CD4-positive, CD25-positive, alpha-beta regulatory T cell (primary cell): Measurements from ENCODE around the gene CLEC4G. TPM values are rescaled to one million over a fixed set of nuclear protein-coding genes. Genes with fewer than 3 reads are reported as not detected.
A peak's percentile ranks its signal among the peaks of the same experiment; 100 is the strongest.

ENCODE experiments used
- ATAC-seq, 2 donors: fragments of 150-1000 bp; cut with Tn5 transposase; one replicate each; pipeline ENCODE4 v1.10.0; 2021; ENCODE audit warnings: low read depth in 2 of 2, moderate number of reproducible peaks in 2 of 2, moderate library complexity in 1 of 2
- DNase-seq, 3 donors: peaks; one replicate each; pipeline versions ENCODE4 v3.0.0 to v3.0.0-alpha.2; 2012 to 2022; ENCODE audit warnings: mixed read lengths in 1 of 3
- H3K27ac ChIP-seq: one replicate; pipeline ENCODE4 v1.7.0; 2013; ENCODE audit warnings: mild to moderate bottlenecking, low read length; ENCODE audit not compliant: insufficient read depth, poor library complexity, severe bottlenecking
- H3K27me3 ChIP-seq: one replicate; pipeline ENCODE4 v1.7.0; 2013; ENCODE audit warnings: low read length; ENCODE audit not compliant: control insufficient read depth, insufficient read depth
- H3K36me3 ChIP-seq: one replicate; pipeline ENCODE4 v1.7.0; 2013; ENCODE audit warnings: mild to moderate bottlenecking, low read length, moderate library complexity; ENCODE audit not compliant: control insufficient read depth, insufficient read depth
- H3K4me1 ChIP-seq: 2 replicates; pipeline ENCODE4 v1.7.0; 2013; ENCODE audit warnings: mild to moderate bottlenecking, low read length; ENCODE audit not compliant: insufficient read depth, control insufficient read depth, poor library complexity, severe bottlenecking
- H3K4me3 ChIP-seq: one replicate; pipeline ENCODE4 v1.7.0; 2013; ENCODE audit warnings: low read depth, mild to moderate bottlenecking, low read length, moderate library complexity
- H3K9me3 ChIP-seq, 2 experiments: 1 replicate in 1 of 2; 2 replicates in 1 of 2; pipeline ENCODE4 v1.7.0; 2013; ENCODE audit warnings: low read length in 2 of 2, mild to moderate bottlenecking in 1 of 2, moderate library complexity in 1 of 2; ENCODE audit not compliant: control insufficient read depth in 2 of 2
- H3K27ac Mint-ChIP-seq, 3 donors: one replicate each; pipeline ENCODE4 v1.8.0; 2020 to 2022; ENCODE audit warnings: mild to moderate bottlenecking in 3 of 3, mixed read lengths in 3 of 3, moderate library complexity in 2 of 3
- H3K27me3 Mint-ChIP-seq: one replicate; pipeline ENCODE4 v1.8.0; 2022; ENCODE audit warnings: mild to moderate bottlenecking, mixed read lengths
- H3K36me3 Mint-ChIP-seq: one replicate; pipeline ENCODE4 v1.8.0; 2020; ENCODE audit warnings: mixed read lengths
- H3K4me1 Mint-ChIP-seq, 4 donors: one replicate each; pipeline ENCODE4 v1.8.0; 2020 to 2022; ENCODE audit warnings: mixed read lengths in 4 of 4, mild to moderate bottlenecking in 1 of 4
- H3K4me3 Mint-ChIP-seq, 4 donors: one replicate each; pipeline ENCODE4 v1.8.0; 2020 to 2022; ENCODE audit warnings: mild to moderate bottlenecking in 4 of 4, mixed read lengths in 4 of 4, moderate library complexity in 3 of 4
- H3K9me3 Mint-ChIP-seq, 7 donors: one replicate each; pipeline ENCODE4 v1.8.0; 2020 to 2022; ENCODE audit warnings: mixed read lengths in 7 of 7, mild to moderate bottlenecking in 3 of 7, moderate library complexity in 2 of 7
- polyA plus RNA-seq, 4 donors: library from polyadenylated mRNA; unstranded; fragments of 300-500 nt; fragmentation: Illumina TruSeq; gene quantifications; one replicate each; pipeline ENCODE4 v1.2.3, GENCODE V29; 2021
- total RNA-seq: library from RNA; stranded (reverse); gene quantifications from one replicate; pipeline ENCODE4 v1.2.3, GENCODE V29; 2022

Gene CLEC4G
- total and polyA plus RNA-seq, 5 donors from 2014 or later, result not detected

DNA sequence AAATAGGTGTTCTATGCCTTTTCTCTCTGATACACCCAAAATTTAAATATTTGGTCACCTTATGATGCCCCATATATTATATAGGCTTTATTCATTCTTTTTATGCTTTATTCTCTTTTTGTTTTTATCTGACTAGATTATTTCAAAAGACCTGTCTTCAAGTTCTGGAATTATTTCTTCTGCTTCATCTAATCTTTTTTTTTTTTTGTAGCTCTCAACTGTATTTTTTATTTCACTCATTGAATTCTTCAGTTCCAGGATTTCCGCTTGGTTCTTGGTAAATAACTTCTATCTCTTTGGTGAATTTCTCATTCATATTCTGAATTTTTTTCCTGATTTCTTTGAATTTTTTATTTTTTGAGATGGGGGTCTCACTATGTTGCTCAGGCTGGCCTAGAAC lies 27.2 kb upstream of the CLEC4G start:
- H3K27ac Mint-ChIP-seq, result peak overlapping the region in 1 of 3 donors; percentile 21
- no peak for ATAC-seq
- peaks cover 6 to 42% (median 22%) of the 10 kb centered on the region in 7 donors for H3K9me3 Mint-ChIP-seq

DNA sequence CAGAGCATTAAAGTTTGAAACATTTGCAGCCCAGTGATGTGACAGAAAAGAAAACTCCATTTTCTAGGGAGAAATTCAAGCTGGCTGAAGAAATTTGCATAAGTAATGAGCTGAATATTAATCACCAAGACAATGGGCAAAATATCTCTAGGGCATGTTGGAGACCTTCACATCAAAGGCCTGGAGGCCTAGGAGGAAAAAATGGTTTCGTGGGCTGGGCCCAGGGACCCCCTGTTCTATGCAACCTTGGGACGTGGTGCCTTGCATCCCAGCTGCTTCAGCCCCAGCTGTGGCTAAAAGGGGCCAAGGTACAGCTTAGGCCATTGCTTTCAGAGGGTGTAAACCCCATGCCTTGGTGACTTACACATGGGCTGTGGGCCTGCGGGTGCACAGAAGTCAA lies 25.4 kb upstream of the CLEC4G start:
- Histone ChIP-seq H3K27ac (no peak overlapping the region), H3K27me3 (no peaks in the 10 kb centered on the region), H3K9me3 (peaks cover 29 to 42% of the 10 kb centered on the region in 2 experiments), H3K4me1 (no peaks in the 10 kb centered on the region), H3K36me3 (no peaks in the 10 kb centered on the region), H3K4me3 (no peak overlapping the region)
- ATAC-seq, result no peak
- Mint-ChIP-seq H3K4me1 (peaks cover 2 to 9% (median 5%) of the 10 kb centered on the region in 4 donors), H3K36me3 (peaks cover 10% of the 10 kb centered on the region), H3K27me3 (no peaks in the 10 kb centered on the region), H3K9me3 (peaks cover 10 to 42% (median 22%) of the 10 kb centered on the region in 7 donors), H3K27ac (no peak overlapping the region), H3K4me3 (no peak overlapping the region)
- DNase-seq, result no peak

More for the DNA sequence above, 27.2 kb upstream of the CLEC4G start:
- Mint-ChIP-seq H3K4me3 (no peak overlapping the region), H3K4me1 (peaks cover 3 to 7% (median 4%) of the 10 kb centered on the region in 4 donors), H3K36me3 (peaks cover 10% of the 10 kb centered on the region), H3K27me3 (peaks cover 6% of the 10 kb centered on the region)
- H3K27me3 ChIP-seq, result no peaks in the 10 kb centered on the region
- H3K4me3 ChIP-seq, result no peak overlapping the region
- no peak overlapping the region for H3K27ac ChIP-seq
- no peaks in the 10 kb centered on the region for H3K4me1 ChIP-seq
- DNase-seq, result no peak
- H3K9me3 ChIP-seq, result peaks cover 29 to 42% of the 10 kb centered on the region in 2 experiments
- H3K36me3 ChIP-seq, result no peaks in the 10 kb centered on the region

DNA sequence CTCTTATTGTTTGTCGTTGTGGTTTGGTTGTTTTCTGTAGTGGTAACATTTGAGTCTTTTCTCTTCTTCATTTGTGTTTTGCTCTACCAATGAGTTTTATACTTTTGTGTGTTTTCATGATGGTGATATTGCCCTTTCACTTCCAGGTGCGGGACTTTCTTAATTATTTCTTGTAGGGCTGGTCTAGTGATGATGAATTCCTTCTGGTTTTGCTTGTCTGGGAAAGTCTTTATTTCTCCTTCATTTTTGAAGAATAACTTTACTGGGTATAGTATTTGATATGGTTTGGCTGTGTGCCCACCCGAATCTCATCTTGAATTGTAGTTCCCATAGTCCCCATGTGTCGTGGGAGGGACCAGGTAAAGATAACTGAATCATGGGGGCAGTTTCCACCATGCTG lies 24.3 kb upstream of the CLEC4G start:
- no peak overlapping the region for H3K4me3 ChIP-seq
- H3K4me1 ChIP-seq, result no peaks in the 10 kb centered on the region
- H3K27me3 ChIP-seq, result no peaks in the 10 kb centered on the region
- Mint-ChIP-seq H3K4me3 (peak overlapping the region in 1 of 4 donors; percentile 2), H3K9me3 (peaks cover 10 to 42% (median 24%) of the 10 kb centered on the region in 7 donors), H3K27me3 (no peaks in the 10 kb centered on the region), H3K27ac (no peak overlapping the region), H3K4me1 (peaks cover 2 to 17% (median 8%) of the 10 kb centered on the region in 4 donors), H3K36me3 (peaks cover 10% of the 10 kb centered on the region)
- H3K9me3 ChIP-seq, result peaks cover 29 to 42% of the 10 kb centered on the region in 2 experiments
- ATAC-seq (no peak), DNase-seq (no peak)
- no peak overlapping the region for H3K27ac ChIP-seq
- no peaks in the 10 kb centered on the region for H3K36me3 ChIP-seq

DNA sequence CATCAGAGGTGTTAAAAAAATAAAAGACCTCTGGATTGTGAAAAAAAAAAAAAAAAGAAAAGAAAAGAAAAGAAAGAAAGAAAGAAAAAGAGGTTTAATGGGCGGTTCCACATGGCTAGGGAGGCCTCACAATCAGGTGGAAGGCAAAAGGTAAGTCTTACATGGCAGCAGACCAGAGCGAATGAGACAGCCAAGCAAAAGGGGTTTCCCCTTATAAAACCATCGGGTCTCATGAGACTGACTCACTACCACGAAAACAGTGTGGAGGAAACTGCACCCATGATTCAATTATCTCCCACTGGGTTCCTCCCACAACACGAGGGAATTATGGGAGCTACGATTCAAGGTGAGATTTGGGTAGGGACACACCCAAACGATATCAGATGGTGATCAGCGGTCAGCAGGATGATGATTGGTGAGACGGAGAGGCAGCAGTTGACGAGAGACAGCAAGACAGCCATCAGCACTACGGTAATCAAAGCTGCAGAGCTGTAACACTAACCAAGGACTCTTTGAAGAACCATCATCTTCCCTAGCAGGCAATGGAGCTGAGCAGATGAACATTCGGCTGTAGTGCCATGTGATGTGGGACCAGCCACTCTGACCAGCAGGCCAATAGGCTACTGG lies 19.4 kb upstream of the CLEC4G start:
- Histone ChIP-seq H3K4me3 (no peak overlapping the region), H3K27me3 (no peaks in the 10 kb centered on the region), H3K4me1 (no peaks in the 10 kb centered on the region), H3K36me3 (no peaks in the 10 kb centered on the region), H3K27ac (peak overlapping the region; percentile 37), H3K9me3 (peaks cover 5 to 11% of the 10 kb centered on the region in 2 experiments)
- Mint-ChIP-seq H3K36me3 (peaks cover 4% of the 10 kb centered on the region), H3K27ac (peak overlapping the region in 2 of 3 donors; percentile 62 to 67), H3K4me1 (peaks cover 6 to 29% (median 19%) of the 10 kb centered on the region in 4 donors), H3K27me3 (no peaks in the 10 kb centered on the region), H3K9me3 (peaks cover 8 to 24% (median 15%) of the 10 kb centered on the region in 7 donors), H3K4me3 (peak overlapping the region in 1 of 4 donors; percentile 47)
- peak; percentile 83 to 86 for ATAC-seq
- DNase-seq, result peak; percentile 10 to 52 (median 34)

- peaks cover 0 to 12% (median 3%) of the 10 kb centered on the region in 7 donors for H3K9me3 Mint-ChIP-seq
- no peak overlapping the region for H3K27ac ChIP-seq
- DNase-seq (no peak), ATAC-seq (no peak)
- H3K9me3 ChIP-seq, result peaks cover 0 to 4% of the 10 kb centered on the region in 2 experiments
- H3K36me3 Mint-ChIP-seq, result no peaks in the 10 kb centered on the region
- H3K4me3 Mint-ChIP-seq, result no peak overlapping the region
- peaks cover 6 to 21% (median 16%) of the 10 kb centered on the region in 4 donors for H3K4me1 Mint-ChIP-seq
- no peak overlapping the region for H3K27ac Mint-ChIP-seq
- no peaks in the 10 kb centered on the region for H3K27me3 ChIP-seq
- H3K36me3 ChIP-seq, result no peaks in the 10 kb centered on the region
- no peak overlapping the region for H3K4me3 ChIP-seq
- no peaks in the 10 kb centered on the region for H3K4me1 ChIP-seq
- H3K27me3 Mint-ChIP-seq, result no peaks in the 10 kb centered on the region
These were observed 16.8 kb upstream of the CLEC4G start for GRCh38 chr19:7748756-7749155.

GRCh38 chr19:7748171-7748570 lies 16.3 kb upstream of the CLEC4G start:
- H3K9me3 ChIP-seq, result peaks cover 0 to 4% of the 10 kb centered on the region in 2 experiments

GRCh38 chr19:7746903-7747884 lies 15.3 kb upstream of the CLEC4G start, which contains the start of gene CD209:
TSS of gene CD209 (minus strand) at chr19:7747534. CDS start at chr19:7747511, 23 bp downstream.
- no peak within 1 kb of the TSS for H3K27ac Mint-ChIP-seq

More at GRCh38 chr19:7748171-7748570, 16.3 kb upstream of the CLEC4G start:
- no peaks in the 10 kb centered on the region for H3K27me3 ChIP-seq
- Mint-ChIP-seq H3K4me3 (no peak overlapping the region), H3K36me3 (no peaks in the 10 kb centered on the region), H3K27me3 (no peaks in the 10 kb centered on the region), H3K9me3 (peaks cover 0 to 12% (median 3%) of the 10 kb centered on the region in 7 donors), H3K4me1 (peaks cover 6 to 21% (median 15%) of the 10 kb centered on the region in 4 donors), H3K27ac (no peak overlapping the region)
- ATAC-seq (no peak), DNase-seq (no peak)
- no peaks in the 10 kb centered on the region for H3K36me3 ChIP-seq
- no peaks in the 10 kb centered on the region for H3K4me1 ChIP-seq
- H3K27ac ChIP-seq, result no peak overlapping the region
- no peak overlapping the region for H3K4me3 ChIP-seq

More at GRCh38 chr19:7746903-7747884, 15.3 kb upstream of the CLEC4G start, which contains the start of gene CD209:
- peaks cover 0 to 4% of the 10 kb centered on the region in 2 experiments for H3K9me3 ChIP-seq
- H3K27ac ChIP-seq, result no peak within 1 kb of the TSS
- H3K27me3 ChIP-seq, result no peaks in the 10 kb centered on the region
- no peaks in the 10 kb centered on the region for H3K4me1 ChIP-seq
- no peaks in the 10 kb centered on the region for H3K36me3 ChIP-seq
- DNase-seq (no peak), ATAC-seq (no peak)
- no peaks in the 10 kb centered on the region for H3K27me3 Mint-ChIP-seq
- H3K9me3 Mint-ChIP-seq, result peaks cover 0 to 12% (median 3%) of the 10 kb centered on the region in 7 donors
- no peaks in the 10 kb centered on the region for H3K36me3 Mint-ChIP-seq
- H3K4me3 ChIP-seq, result no peak within 1 kb of the TSS
- peaks cover 5 to 18% (median 13%) of the 10 kb centered on the region in 4 donors for H3K4me1 Mint-ChIP-seq
- no peak within 1 kb of the TSS for H3K4me3 Mint-ChIP-seq
